K562 (cell line): ENCODE results near the gene STX7. TPM values are rescaled to one million over a fixed set of nuclear protein-coding genes. Genes with fewer than 3 reads are reported as not detected.

Experiments used
- SIN3B ChIP-seq: fragments of 450-650 bp; IDR thresholded peaks from 2 replicates; pipeline ENCODE4 v1.6.1; 2017; ENCODE audit warnings: low read depth, mild to moderate bottlenecking, moderate library complexity
- U2AF2 ChIP-seq: fragments of 200-400 bp; formaldehyde crosslinking; optimal IDR thresholded peaks from 2 replicates; pipeline ENCODE3; 2017; ENCODE audit warnings: low read depth, mild to moderate bottlenecking, low read length
- polyA plus RNA-seq, 8 experiments: library from polyadenylated mRNA; depleted of rRNA in 4 of 8; stranded (reverse) in 5 of 8; unstranded in 3 of 8; fragments of >200 nt; fragmentation: Nextera tagmentation in 2 of 8; fragmentation: Illumina TruSeq in 1 of 8; extraction: Ambion mirVana in 2 of 8; extraction: Trizol in 1 of 8; gene quantifications; 2 replicates each; pipeline versions ENCODE4 v1.2.1 to v1.2.3, GENCODE V29; 2011 to 2014; ENCODE audit warnings: inconsistent platforms in 1 of 8, missing spikeins in 1 of 8
- total RNA-seq, 7 experiments: library from RNA; depleted of rRNA in 6 of 7; stranded (reverse); fragments of >200 nt in 6 of 7; fragmentation: Illumina TruSeq in 2 of 7; extraction: Trizol in 2 of 7; gene quantifications; 2 replicates each; pipeline versions ENCODE4 v1.2.1 to v1.2.3, GENCODE V29; 2011 to 2021; ENCODE audit warnings: low replicate concordance in 1 of 7
- TF ChIP-seq, protein P1 (sequence below): fragments of 450-650 bp; conservative IDR thresholded peaks from 2 replicates; pipeline ENCODE4 v1.6.1; 2016; ENCODE audit warnings: missing genetic modification characterization, low read depth, mild to moderate bottlenecking, control low read depth, missing compliant biosample characterization
- TF ChIP-seq, protein P2 (sequence below): fragments of 450-650 bp; IDR thresholded peaks from 2 replicates; pipeline ENCODE4 v1.6.1; 2018; ENCODE audit warnings: mild to moderate bottlenecking, low read depth; ENCODE audit not compliant: partially characterized antibody
- TF ChIP-seq, protein P3 (sequence below): IDR thresholded peaks from 2 replicates; pipeline ENCODE4 v1.6.1; 2014; ENCODE audit warnings: antibody characterized with exemption
- TF ChIP-seq, protein P4 (sequence below): sonication (generic); formaldehyde crosslinking; IDR thresholded peaks from 2 replicates; pipeline ENCODE4 v1.8.1; 2023; ENCODE audit warnings: mild to moderate bottlenecking, missing genetic modification reagents

STX7 gene
- total and polyA plus RNA-seq, 9 of the 15 experiments (the other 6 are each of a cell fraction or from before 2014, with no cell fraction given), result 13.0 to 34.4 (median 25.3) TPM

DNA sequence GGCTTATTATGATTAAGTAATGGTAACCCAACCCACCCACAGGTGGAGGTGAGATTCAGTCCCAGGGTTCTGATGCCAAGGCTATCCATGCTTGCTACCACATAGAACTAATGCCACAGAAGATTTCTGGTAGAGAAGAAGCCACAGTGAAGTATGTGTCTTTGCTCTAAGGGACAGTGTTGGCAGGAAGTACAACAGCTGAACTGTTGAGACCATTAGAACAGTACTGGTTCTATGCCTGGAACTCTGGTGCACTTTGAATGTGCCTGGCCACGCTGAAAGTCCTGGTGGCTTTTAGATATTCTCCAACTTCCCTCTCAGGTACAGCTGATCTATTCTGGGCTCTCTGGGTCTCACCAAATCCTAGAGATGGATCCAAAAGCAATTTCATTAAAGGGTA, 7.8 kb downstream of the STX7 start (continued):
- TF ChIP-seq, protein P1, sequence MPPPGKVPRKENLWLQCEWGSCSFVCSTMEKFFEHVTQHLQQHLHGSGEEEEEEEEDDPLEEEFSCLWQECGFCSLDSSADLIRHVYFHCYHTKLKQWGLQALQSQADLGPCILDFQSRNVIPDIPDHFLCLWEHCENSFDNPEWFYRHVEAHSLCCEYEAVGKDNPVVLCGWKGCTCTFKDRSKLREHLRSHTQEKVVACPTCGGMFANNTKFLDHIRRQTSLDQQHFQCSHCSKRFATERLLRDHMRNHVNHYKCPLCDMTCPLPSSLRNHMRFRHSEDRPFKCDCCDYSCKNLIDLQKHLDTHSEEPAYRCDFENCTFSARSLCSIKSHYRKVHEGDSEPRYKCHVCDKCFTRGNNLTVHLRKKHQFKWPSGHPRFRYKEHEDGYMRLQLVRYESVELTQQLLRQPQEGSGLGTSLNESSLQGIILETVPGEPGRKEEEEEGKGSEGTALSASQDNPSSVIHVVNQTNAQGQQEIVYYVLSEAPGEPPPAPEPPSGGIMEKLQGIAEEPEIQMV (tag), result no peak
- TF ChIP-seq, protein P2, sequence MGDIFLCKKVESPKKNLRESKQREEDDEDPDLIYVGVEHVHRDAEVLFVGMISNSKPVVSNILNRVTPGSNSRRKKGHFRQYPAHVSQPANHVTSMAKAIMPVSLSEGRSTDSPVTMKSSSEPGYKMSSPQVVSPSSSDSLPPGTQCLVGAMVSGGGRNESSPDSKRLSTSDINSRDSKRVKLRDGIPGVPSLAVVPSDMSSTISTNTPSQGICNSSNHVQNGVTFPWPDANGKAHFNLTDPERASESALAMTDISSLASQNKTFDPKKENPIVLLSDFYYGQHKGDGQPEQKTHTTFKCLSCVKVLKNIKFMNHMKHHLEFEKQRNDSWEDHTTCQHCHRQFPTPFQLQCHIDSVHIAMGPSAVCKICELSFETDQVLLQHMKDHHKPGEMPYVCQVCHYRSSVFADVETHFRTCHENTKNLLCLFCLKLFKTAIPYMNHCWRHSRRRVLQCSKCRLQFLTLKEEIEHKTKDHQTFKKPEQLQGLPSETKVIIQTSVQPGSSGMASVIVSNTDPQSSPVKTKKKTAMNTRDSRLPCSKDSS, result no peak
- TF ChIP-seq, protein P3, sequence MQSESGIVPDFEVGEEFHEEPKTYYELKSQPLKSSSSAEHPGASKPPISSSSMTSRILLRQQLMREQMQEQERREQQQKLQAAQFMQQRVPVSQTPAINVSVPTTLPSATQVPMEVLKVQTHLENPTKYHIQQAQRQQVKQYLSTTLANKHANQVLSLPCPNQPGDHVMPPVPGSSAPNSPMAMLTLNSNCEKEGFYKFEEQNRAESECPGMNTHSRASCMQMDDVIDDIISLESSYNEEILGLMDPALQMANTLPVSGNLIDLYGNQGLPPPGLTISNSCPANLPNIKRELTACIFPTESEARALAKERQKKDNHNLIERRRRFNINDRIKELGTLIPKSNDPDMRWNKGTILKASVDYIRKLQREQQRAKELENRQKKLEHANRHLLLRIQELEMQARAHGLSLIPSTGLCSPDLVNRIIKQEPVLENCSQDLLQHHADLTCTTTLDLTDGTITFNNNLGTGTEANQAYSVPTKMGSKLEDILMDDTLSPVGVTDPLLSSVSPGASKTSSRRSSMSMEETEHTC, result no peak
- TF ChIP-seq U2AF2 (no peak), SIN3B (no peak)
- TF ChIP-seq, protein P4, sequence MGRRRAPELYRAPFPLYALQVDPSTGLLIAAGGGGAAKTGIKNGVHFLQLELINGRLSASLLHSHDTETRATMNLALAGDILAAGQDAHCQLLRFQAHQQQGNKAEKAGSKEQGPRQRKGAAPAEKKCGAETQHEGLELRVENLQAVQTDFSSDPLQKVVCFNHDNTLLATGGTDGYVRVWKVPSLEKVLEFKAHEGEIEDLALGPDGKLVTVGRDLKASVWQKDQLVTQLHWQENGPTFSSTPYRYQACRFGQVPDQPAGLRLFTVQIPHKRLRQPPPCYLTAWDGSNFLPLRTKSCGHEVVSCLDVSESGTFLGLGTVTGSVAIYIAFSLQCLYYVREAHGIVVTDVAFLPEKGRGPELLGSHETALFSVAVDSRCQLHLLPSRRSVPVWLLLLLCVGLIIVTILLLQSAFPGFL, result no peak
